HG03469 (cell line): ENCODE measurements around the gene ODAPH.
"Not testable (repeated sequence)": the region's sequence is repeated elsewhere in the genome, so short reads cannot be mapped to it uniquely, and the experiment has no call there.

ENCODE experiments used
- ATAC-seq: cut with Tn5 transposase; IDR thresholded peaks from one replicate; pipeline ENCODE4 v1.9.1; 2021; ENCODE audit warnings: mild to moderate bottlenecking, moderate library complexity, moderate number of reproducible peaks; ENCODE audit not compliant: unreplicated experiment

ODAPH gene

DNA sequence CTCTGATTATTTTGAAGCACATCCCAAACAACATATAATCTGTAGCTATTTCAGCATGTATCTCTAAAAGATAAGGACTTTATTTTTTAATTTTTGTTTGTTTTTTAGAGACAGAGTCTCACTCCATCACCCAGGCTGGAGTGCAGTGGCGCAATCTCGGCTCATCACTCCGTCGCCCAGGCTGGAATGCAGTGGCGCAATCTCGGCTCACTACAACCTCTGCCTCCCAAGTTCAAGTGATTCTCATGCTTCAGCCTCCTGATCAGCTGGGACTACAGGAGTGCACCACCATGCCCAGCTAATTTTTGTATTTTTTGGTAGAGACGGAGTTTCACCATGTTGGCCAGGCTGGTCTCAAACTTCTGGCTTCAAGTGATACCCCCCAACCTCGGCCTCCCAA, 11.6 kb upstream of the ODAPH start:
- not testable (repeated sequence) for ATAC-seq

DNA sequence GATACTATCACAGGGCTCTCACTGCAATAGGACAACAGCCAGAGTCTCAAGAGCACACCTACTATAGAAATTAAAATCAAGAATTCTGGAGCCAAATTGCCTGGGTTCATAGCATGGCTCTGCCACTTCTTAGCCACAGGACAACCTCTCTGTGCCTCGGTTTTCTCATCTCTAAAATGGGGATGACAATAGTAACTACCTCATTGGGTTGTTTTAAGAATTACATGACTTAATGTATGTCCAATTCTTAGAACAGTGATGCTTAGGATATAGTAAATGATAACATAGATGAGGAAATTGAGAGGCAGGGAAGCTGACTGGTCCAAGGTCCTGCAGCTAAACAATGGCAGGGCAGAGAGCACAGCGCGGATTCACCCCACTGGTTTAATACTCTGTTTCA, 11.0 kb upstream of the ODAPH start:
- no peak for ATAC-seq

GRCh38 chr4:75545526-75545925, 10.3 kb upstream of the ODAPH start:
- no peak for ATAC-seq

DNA sequence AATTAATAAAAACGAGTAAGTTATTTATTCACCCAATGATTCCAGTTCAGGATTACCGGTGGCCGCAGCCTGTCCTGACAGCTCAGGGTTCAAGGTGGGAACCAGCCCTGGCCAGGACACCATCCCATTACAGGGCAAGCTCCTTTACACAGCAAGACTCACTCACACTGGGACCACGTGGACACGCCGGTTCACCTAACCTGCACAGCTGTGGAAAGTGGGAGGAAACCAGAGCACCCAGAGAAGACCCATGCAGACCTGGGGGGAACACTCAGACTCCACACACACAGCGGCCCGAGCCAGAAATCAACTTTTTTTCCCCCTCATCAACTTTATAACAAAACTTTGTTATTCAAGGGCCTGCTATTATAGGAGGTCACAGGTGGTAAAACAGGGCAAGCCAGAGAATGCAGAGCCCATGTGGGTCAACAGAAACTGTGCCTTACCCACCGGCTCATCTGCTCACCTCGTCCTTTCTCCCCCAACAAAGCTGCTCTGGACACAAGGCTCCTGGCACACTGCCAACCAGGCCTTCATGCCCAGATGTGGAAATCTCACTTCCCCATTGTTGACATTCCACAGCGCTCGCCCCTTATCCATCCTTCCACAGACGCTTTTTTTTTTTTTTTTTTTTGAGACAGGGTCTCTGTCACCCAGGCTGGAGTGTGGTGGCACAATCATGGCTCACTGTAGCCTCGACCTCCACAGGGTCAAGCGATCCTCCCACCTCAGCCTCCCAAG, 8.0 kb upstream of the ODAPH start:
- ATAC-seq, result no peak

DNA sequence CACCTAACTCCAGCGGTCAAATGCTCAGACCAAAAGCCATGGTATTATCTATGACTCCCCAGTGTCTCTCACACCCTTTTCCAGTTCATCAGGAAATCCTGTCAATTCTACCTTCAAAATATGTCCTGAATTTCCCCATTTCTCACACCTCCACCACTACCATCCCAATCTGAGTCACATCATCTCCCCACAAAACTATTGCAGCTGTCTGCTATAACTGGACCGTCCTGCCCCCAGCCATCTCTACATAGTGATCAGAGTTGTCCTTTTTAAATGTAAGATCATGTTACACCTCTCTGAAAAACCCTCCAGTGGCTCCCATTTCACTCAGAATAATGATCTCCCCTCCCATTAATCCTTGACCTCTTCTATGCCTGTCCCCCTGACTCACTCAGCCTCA, 6.8 kb upstream of the ODAPH start:
- ATAC-seq, result no peak

GRCh38 chr4:75552452-75552851, 3.4 kb upstream of the ODAPH start:
- no peak for ATAC-seq

- no peak for ATAC-seq
Observed at GRCh38 chr4:75557696-75558095, 1.8 kb downstream of the ODAPH start.

- no peak for ATAC-seq
Observed at GRCh38 chr4:75561789-75562188, 5.9 kb downstream of the ODAPH start.

DNA sequence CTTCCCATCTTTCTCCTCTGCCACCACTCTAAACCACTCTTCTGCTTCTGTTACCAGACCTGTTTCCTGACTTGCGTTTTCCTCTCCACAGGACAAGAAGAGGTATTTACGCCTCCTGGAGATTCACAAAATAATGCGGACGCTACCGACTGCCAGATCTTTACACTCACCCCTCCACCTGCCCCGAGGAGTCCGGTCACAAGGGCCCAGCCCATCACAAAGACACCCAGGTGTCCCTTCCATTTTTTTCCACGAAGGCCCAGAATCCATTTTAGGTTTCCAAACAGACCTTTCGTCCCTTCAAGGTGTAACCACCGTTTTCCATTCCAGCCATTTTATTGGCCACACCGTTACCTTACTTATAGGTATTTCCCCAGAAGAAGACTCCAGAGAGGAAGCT, 8.2 kb downstream of the ODAPH start:
- no peak for ATAC-seq

DNA sequence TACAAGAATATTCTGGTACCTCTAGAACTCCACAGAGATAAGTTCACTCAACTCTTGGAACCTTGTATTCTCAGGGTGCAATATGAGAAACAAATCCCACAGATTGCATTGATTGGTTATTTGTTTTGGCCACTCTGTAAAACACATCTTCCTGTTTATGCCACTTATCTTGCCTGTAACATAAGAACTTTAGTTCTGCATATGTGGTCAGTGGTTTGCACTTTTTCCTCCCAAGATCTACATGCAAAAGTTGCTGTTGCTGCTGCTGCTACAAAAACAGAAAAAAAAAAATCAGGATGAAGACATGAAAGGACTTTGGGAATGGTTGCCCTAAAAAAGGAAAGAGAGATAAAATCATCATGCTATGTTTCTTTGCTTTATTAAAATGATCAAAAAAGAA, 9.6 kb downstream of the ODAPH start:
- ATAC-seq, result no peak

GRCh38 chr4:75566911-75567310, 11.0 kb downstream of the ODAPH start:
- no peak for ATAC-seq

DNA sequence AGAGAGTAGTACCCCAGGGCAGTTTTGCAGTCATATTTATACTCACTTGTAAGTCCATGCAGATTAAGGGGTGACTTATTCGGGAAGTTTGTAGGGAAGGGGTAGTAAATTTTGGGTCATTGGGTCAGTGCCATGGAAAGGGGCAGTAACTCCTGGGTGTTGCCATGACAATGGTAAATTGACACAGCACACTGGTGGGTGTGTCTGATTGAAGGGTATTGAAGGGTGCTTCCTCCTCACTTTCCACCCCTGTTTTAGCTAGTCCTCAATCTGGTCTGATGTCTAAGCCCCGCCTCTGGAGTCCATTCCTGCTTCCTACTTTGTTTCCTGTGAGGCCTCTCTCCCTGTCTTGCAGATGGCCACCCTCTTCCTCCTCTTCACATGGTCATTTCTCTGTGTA, 11.9 kb downstream of the ODAPH start:
- no peak for ATAC-seq

- ATAC-seq, result no peak
Observed at GRCh38 chr4:75584067-75584466, 28.2 kb downstream of the ODAPH start.

- ATAC-seq, result no peak
Observed at GRCh38 chr4:75593393-75593792, 37.5 kb downstream of the ODAPH start.

DNA sequence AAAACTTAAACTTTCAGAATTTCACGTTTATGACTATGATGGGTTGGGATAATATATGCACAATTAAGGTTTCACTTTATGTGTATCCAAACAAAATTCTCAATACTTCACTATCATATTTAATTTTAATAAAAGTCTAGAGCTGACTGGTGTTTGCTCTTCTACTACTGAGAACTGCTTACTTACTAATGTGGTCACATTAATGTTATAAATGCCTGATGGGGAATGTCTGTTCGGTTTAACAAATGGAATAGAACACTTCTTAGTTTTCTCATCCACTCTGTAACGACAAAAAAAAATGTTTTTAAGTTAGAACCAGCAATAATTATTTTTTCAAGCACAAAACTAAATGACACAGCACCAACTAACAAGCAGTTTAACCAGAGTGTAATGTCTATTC, 40.2 kb downstream of the ODAPH start:
- ATAC-seq, result no peak

- ATAC-seq, result no peak
Observed at GRCh38 chr4:75598390-75598789, 42.5 kb downstream of the ODAPH start.

- ATAC-seq, result no peak
Observed at GRCh38 chr4:75599647-75600046, 43.8 kb downstream of the ODAPH start.

DNA sequence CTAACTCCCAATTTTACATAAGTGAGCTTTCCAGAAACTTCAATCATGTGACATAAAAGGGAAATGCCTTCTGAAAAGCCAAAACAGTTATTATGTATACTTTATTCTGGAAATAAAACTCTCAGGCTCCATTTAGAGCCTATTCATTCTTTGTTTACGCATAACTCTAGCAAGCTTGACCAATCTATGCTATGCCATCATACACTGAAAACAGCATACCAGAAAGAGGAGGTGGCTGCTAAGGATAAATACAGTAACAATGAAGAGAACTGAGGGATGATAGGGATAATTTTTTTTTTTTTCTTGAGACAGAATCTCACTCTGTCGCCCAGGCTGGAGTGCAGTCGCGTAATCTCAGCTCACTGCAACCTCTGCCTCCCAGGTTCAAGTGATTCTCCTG, 50.1 kb downstream of the ODAPH start:
- no peak for ATAC-seq

GRCh38 chr4:75612306-75612705, 56.4 kb downstream of the ODAPH start:
- ATAC-seq, result no peak
